Measurements from ENCODE around the gene RPUSD4. TPM values are rescaled to one million over a fixed set of nuclear protein-coding genes. Genes with fewer than 3 reads are reported as not detected.

The RPUSD4 gene
- total RNA-seq, 4 donors from 2014 or later = 11.1 to 20.3 (median 12.6) TPM

DNA sequence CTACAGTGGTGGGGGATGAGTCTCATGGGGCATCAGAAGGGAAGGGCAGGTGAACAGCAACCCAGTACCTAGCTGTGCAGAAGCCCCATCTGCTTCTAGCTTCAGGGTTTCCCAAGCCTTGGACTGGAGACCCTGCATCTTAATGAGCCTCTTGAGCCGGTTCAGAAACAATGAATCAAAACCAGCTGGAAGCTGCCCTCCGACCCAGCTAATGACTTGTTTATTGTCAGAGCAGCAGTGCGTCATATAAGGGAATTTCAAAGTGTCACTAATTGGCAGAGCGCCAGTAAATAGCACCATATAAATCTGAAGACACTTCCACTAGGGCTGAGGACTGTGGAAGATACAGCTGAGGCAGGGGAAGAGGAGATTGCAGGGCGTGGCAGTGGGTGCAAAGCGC is 57.5 kb downstream of the RPUSD4 start:
- peaks cover 4% of the 10 kb centered on the region for H3K27me3 ChIP-seq
- no peaks in the 10 kb centered on the region for H3K36me3 ChIP-seq
- no peaks in the 10 kb centered on the region for H3K9me3 ChIP-seq
- no peak for TF ChIP-seq EP300 (IDR thresholded peaks at IDR 0.05; ENCODE audit: low read depth)
- TF ChIP-seq POLR2A (IDR thresholded peaks at IDR 0.05) = no peak
- TF ChIP-seq POLR2AphosphoS5 (IDR thresholded peaks at IDR 0.05) = no peak
- no peak for TF ChIP-seq CTCF (IDR thresholded peaks at IDR 0.05)
- intact Hi-C loops (cut with DNase I; ENCODE audit: low total_unique reads) (no loop called here), in situ Hi-C loops (cut with MboI; ENCODE audit: low pct_ligation_motif_present in 1 of 4, low pct_unique_long_range_greater_than_20kb in 1 of 4, low sequenced_read_pairs in 3 of 4) (no loop called here)
- no peak overlapping the region for H3K4me3 ChIP-seq
- WGBS, 2 donors (ENCODE audit: low coverage in 1 of 2) = 32% methylated on average over 6 of the region's 6 CpGs; no CpG with 5 or more reads in 1 of the 2 donors
- peaks cover 0 to 8% (median 3%) of the 10 kb centered on the region in 4 donors for H3K4me1 ChIP-seq
- no peak for DNase-seq
- no peak overlapping the region for H3K27ac ChIP-seq

GRCh38 chr11:126153006-126153405 is 58.4 kb downstream of the RPUSD4 start:
- DNase-seq = no peak
- Histone ChIP-seq H3K36me3 (no peaks in the 10 kb centered on the region), H3K4me3 (no peak overlapping the region), H3K27me3 (peaks cover 4% of the 10 kb centered on the region), H3K9me3 (no peaks in the 10 kb centered on the region), H3K27ac (no peak overlapping the region), H3K4me1 (peaks cover 0 to 9% (median 5%) of the 10 kb centered on the region in 4 donors)
- TF ChIP-seq POLR2AphosphoS5 (IDR thresholded peaks at IDR 0.05) (no peak), CTCF (IDR thresholded peaks at IDR 0.05) (no peak), EP300 (IDR thresholded peaks at IDR 0.05; ENCODE audit: low read depth) (no peak), POLR2A (IDR thresholded peaks at IDR 0.05) (no peak)
- WGBS, 2 donors (ENCODE audit: low coverage in 1 of 2) = 29 to 64% methylated on average over 2 to 4 of the region's 4 CpGs
- in situ Hi-C loops (cut with MboI; ENCODE audit: low pct_ligation_motif_present in 1 of 4, low pct_unique_long_range_greater_than_20kb in 1 of 4, low sequenced_read_pairs in 3 of 4) (no loop called here), intact Hi-C loops (cut with DNase I; ENCODE audit: low total_unique reads) (no loop called here)

GRCh38 chr11:126152586-126152985 is 58.9 kb downstream of the RPUSD4 start:
- no peak for DNase-seq
- TF ChIP-seq EP300 (IDR thresholded peaks at IDR 0.05; ENCODE audit: low read depth) = no peak
- TF ChIP-seq POLR2A (IDR thresholded peaks at IDR 0.05) = no peak
- no peak for TF ChIP-seq CTCF (IDR thresholded peaks at IDR 0.05)
- no peak for TF ChIP-seq POLR2AphosphoS5 (IDR thresholded peaks at IDR 0.05)
- intact Hi-C loops (cut with DNase I; ENCODE audit: low total_unique reads) = no loop called here
- Histone ChIP-seq H3K27ac (no peak overlapping the region), H3K36me3 (no peaks in the 10 kb centered on the region), H3K4me1 (peaks cover 0 to 12% (median 6%) of the 10 kb centered on the region in 4 donors), H3K4me3 (no peak overlapping the region), H3K9me3 (no peaks in the 10 kb centered on the region), H3K27me3 (peaks cover 4% of the 10 kb centered on the region)
- in situ Hi-C loops (cut with MboI; ENCODE audit: low pct_ligation_motif_present in 1 of 4, low pct_unique_long_range_greater_than_20kb in 1 of 4, low sequenced_read_pairs in 3 of 4) = no loop called here

DNA sequence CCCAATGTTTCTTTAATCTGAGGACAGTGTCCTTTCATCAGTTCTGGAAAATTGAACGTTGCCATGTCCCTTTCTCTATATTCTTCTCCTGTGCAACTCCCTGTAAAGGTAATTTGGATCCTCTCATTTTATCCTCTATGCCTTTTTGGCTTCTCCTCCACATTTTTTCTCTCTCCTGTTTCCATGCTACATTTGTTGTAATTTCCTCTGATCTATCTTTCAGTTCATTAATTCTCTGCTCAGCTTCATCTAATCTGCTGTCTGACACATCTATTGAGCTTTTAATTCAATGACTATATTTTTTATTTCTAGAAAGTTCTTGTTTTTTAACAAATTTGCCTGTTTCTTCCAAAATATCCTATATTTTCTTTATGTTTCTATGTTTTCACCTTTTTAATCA is 59.3 kb downstream of the RPUSD4 start:
- 92 to 93% methylated on average over 1 of the region's 1 CpG for WGBS, 2 donors (ENCODE audit: low coverage in 1 of 2)
- DNase-seq = no peak

More for the DNA sequence above, 59.3 kb downstream of the RPUSD4 start:
- in situ Hi-C loops (cut with MboI; ENCODE audit: low pct_ligation_motif_present in 1 of 4, low pct_unique_long_range_greater_than_20kb in 1 of 4, low sequenced_read_pairs in 3 of 4) = no loop called here
- TF ChIP-seq POLR2A (IDR thresholded peaks at IDR 0.05) (no peak), EP300 (IDR thresholded peaks at IDR 0.05; ENCODE audit: low read depth) (no peak), CTCF (IDR thresholded peaks at IDR 0.05) (no peak), POLR2AphosphoS5 (IDR thresholded peaks at IDR 0.05) (no peak)
- no peaks in the 10 kb centered on the region for H3K36me3 ChIP-seq
- intact Hi-C loops (cut with DNase I; ENCODE audit: low total_unique reads) = no loop called here
- no peak overlapping the region for H3K4me3 ChIP-seq
- peaks cover 0 to 12% (median 6%) of the 10 kb centered on the region in 4 donors for H3K4me1 ChIP-seq
- no peaks in the 10 kb centered on the region for H3K9me3 ChIP-seq
- peaks cover 4% of the 10 kb centered on the region for H3K27me3 ChIP-seq
- H3K27ac ChIP-seq = no peak overlapping the region

Small RNA genes within 50 kb of the gene (small RNA-seq; reads per million reads assigned to genes)
- 0 reads per million in 4 donors for gene AP001893.2
- gene RN7SL351P = 0 reads per million in 4 donors
- gene RNU4-86P = 0 reads per million in 4 donors

Other genes with a start within 250 kb of the RPUSD4 start
- 10 to 100 TPM in 2 of 4 donors, 1 to 10 TPM in 2; 7.6 to 31.0 (median 9.9) TPM for gene CDON, start 148.8 kb downstream of the RPUSD4 start, total RNA-seq
- 10 to 100 TPM; 13.7 to 54.5 (median 47.3) TPM for gene FAM118B, start 132 bp upstream of the RPUSD4 start, total RNA-seq
- 10 to 100 TPM; 18.9 to 66.5 (median 63.5) TPM for gene SRPRA, start 57.2 kb upstream of the RPUSD4 start, total RNA-seq
- gene FOXRED1, start 57.5 kb upstream of the RPUSD4 start, total RNA-seq = 10 to 100 TPM; 17.2 to 51.5 (median 24.7) TPM
- gene TIRAP, start 71.4 kb upstream of the RPUSD4 start, total RNA-seq = 10 to 100 TPM in 3 of 4 donors, 1 to 10 TPM in 1; 5.8 to 38.9 (median 20.3) TPM
- 10 to 100 TPM in 3 of 4 donors, under 1 TPM in 1; 0.40 to 13.7 (median 11.3) TPM for gene DCPS, start 92.4 kb upstream of the RPUSD4 start, total RNA-seq
- gene ST3GAL4, start 144.0 kb upstream of the RPUSD4 start, total RNA-seq = 100 to 1,000 TPM in 3 of 4 donors, 10 to 100 TPM in 1; 26.1 to 206 (median 166) TPM

Data from transverse colon (tissue), 4 donors.